Articular chondrocyte of knee joint (primary cell): ENCODE data around the gene DCLK1. TPM values are rescaled to one million over a fixed set of nuclear protein-coding genes. Genes with fewer than 3 reads are reported as not detected.

Experiments
- total RNA-seq: library from RNA; depleted of rRNA; stranded (reverse); fragments of >200 nt; gene quantifications from 2 replicates; pipeline ENCODE4 v1.2.3, GENCODE V29; 2012

The DCLK1 gene
- 2.2 and 3.8 TPM in 2 replicates for total RNA-seq

GRCh38 chr13:36131222-36131930 lies at the start of gene DCLK1:
Gene DCLK1 (minus strand): TSS chr13:36131382.

Other genes with a start within 250 kb of the DCLK1 start
- 0.13 and 0.86 TPM in 2 replicates for gene SOHLH2, start 83.2 kb upstream of the DCLK1 start, total RNA-seq
- gene CCDC169, start 166.4 kb upstream of the DCLK1 start, total RNA-seq = 2.6 and 3.9 TPM in 2 replicates
- gene SPART, start 215.0 kb upstream of the DCLK1 start, total RNA-seq = 75.4 and 91.3 TPM in 2 replicates